HG03432 (cell line): ENCODE results near the gene ITPR1.

Experiments used
- ATAC-seq: cut with Tn5 transposase; IDR thresholded peaks from one replicate; pipeline ENCODE4 v1.9.1; 2021; ENCODE audit warnings: mild to moderate bottlenecking, moderate library complexity; ENCODE audit not compliant: unreplicated experiment

The ITPR1 gene

DNA sequence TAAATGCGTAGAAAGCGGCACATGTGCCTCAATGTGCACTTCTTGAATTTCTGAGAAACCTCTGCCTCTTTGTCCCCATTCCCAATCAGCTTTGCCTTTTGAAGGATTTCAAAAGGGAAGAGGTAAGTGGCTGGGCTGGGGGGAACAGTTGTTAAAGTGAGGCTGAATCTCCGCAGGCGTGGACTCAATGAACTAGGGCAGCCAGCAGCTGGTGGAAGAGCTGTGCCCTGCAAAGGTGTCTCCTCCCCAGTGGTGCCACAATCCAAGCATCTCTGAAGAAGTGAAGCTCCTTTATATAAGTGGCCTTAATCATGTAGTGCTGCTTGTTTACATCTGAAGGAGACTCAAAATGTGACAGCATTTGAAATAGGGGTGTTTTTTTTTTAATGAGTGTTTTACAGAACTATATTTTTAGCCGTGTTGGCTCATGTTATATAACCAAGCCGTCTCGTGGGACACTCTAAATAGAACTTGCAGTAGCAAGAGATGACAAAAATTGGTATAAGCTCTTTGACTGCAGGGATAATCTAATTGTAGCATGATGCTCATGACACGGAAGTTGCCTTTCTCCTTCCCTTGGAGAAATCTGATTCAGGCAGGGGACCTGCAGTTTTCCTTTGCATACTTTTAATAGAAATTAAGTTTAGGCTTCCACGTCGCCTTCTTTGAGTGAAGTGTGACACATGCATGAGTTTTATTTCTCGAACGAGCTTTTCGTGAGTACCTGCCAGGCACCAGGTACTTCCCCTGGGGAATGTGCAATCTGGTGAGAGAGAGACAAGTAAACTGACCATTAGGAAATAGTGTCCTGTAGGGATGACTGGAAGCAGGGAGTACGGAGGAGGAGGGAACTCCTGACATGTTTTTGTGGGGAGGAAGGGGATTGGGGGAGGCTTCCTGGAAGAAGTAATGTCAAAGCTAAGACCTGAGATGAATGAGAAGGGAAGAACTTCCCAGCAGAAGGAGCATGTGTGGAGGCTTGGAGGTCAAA lies 306.4 kb downstream of the ITPR1 start:
- ATAC-seq: no peak

DNA sequence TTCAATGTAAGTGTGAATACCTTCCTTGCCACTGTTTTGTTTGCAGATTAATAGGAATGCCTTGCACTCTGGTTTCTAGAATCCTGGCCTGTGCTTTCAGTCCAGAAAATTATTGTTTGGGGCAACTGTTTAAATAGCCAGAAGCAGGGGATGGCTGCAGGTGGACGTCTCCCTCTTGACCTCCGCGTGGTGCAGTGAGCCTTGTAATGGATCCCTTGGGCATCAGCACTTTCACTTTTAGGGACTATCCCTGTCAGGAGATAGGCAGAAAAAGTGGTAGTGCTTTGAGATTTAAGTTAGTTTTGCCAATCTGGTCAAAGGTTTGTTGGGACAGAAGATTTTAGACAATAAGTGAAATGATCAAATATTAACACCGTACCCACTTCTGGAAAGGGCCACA lies 307.4 kb downstream of the ITPR1 start:
- no peak for ATAC-seq

DNA sequence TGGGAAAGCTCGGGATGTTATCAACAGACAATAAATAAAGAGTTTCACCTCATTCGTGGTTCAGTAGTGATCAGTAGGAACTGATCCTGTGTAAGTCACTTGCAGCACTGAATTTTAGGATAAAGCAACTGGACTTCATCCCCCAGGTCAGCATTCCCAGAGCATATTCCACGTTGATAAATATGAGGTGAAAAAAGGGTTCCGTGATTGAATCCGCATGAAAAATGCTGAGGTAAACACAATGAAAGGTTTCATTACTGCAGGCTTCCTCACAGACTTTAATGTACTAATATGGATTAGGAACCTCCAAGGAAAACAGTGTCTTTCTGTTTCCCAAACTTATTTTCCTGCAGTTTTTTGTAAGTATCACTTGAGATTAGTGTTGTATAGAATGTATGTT lies 308.7 kb downstream of the ITPR1 start:
- no peak for ATAC-seq

DNA sequence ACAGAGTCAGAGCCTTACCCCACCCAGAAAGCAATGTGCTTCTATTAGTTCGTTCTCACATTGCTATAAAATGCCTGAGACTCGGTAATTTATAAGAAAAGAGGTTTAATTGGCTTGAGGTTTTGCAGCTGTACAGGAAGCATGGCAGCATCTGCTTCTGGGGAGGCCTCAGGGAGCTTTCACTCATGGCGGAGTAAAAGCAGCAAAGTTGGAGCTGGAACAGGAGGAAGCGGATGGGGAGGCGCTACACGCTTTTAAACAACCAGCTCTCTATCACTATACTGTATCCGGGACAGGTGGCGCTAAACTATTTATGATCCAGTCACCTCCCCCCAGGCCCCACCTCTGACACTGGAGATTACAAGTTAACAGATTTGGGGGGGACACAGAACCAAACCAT lies 309.8 kb downstream of the ITPR1 start:
- no peak for ATAC-seq

DNA sequence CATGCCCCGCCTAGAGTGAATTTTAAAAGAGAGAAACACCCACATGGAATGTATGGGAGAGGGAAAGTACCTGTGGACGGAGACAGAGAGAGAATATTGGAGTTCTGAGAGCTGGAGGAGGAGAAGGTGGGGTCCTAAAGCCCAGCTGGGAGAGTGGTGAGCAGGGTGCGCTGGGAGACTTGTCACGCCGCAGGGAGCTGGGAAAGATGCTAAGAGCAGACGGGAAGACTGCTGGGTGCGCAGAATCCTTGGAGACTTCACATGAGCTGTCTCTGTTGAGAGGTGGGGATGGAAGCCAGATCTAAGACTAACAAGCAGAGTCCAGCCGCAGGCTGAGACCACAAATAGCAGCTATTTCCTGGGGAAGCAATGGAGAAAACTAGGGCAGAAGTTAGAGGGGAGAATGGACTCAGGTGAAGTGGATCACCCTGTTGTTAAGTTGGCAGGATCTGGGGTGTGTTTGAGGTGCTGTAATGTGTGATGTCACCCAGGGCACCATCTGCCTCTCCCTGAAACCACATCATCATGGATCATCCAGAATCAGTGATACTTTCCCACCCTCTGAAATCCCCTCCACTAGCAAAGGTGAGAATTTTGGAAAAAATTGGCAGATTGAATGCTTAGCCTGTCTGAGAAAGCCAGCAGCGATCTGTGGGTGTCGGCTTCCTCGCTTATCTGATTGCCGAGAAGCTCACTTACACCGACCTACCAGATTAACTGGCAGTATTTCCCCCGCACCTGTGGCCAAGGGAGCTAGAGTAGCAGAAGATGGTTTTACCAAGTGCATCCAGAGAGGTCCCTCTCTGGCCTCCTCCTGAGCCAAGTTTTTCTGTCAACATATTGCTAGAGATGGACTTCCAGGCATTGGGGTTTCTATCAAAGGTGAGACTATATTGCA lies 311.3 kb downstream of the ITPR1 start:
- ATAC-seq: no peak

DNA sequence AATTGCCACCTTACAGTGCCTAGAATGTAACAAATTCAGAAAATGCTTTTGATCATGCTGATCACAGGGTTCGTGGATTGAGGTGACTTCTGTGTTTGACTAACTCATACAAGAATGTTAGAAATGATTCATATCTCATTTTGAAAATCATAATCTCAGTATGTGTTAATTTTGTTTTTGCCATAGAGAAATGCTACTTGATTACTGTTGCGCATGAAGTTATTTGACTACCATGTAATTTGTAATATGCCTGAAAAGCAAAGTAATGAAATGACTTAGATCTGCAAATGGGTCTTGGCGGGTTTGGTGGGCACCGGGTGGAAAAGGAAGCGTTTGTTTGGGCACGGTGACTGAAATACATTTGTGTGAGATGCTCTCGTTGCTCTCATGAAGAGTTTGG lies 312.5 kb downstream of the ITPR1 start:
- no peak for ATAC-seq

DNA sequence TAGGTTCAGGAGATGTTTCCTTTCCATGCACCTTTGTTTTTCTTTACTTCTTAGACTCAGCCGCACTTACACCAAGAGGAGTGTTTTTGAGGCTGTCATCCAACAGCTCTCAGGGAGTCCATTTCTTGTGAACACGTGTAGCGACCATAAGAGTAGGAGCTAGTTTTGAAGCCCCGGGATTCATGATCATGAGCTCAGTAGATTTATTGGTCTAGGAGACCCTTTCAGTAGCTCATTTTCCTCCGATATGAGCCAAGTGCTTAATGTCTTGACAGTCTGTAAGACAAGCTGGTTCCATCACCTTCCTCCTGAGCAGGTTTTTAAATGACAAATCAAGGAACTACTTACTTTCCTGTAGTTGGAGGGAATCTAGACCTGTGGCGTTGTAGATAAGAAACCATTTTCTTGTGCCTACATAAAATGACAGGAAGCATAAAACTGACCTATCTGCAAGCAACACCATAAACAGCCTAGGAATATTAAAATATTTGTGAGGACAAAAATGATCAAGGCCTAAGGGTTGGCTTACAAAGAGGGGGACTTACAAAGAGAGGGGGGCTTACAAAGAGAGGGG lies 313.5 kb downstream of the ITPR1 start:
- ATAC-seq: no peak

DNA sequence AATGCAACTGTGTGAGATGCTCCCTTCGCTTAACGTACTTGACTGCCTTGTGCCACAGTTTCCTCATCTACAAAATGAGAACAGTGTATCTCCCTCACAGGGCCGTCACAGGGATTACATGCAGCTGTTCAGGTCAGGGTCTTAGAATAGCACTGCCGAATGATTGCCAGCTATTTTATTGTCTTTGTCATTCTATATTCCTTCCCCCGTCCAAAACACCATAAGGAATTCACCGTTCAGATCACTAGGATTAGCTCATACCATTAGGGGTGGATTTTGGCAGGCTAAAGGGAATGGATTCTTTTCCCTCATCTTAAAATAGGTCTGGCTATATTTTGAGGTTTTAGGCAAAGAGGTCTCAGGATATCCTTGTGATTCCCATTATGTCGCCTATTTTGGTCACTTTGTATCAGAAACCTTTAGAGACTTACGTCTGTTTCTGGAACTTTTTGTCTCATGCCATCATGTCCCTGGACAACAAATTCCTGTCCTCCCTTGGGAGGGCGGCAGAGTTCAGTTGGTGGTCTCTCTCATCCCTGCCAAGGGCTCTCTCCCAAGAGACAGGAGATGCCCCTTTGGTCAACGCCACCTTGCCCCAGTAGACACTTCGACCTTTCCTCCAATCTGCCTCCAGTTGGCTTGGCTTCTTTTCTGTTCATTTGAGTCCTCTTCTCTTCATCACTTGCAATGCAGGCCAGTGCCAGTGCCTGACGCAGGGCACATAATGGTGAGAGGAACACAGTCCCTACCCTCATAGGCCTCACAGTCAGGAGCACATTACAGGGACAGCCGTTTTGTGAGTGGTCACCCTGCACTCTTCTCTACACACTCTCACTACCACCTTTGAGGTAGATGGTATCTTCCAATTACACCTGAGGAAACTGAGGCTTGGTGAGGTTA lies 314.5 kb downstream of the ITPR1 start:
- no peak for ATAC-seq

DNA sequence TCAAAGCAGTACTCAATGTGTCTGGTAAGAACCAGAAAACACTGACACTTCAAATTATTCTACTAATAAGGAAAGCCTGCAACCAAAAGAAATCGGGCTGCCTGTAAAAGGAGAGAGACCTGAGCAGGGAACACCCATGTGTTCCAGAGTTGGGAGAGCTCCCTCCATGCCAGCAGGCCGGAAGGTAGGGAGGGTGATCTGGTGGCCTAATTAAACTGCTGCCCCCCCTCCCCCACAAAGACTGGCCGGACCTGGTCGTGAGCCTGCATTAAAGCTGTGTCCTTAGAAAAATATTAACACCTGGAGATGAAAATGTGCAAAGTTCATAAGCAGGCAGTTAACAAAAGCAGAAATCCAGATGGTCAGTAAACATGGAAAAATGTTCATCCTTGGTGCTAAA lies 315.5 kb downstream of the ITPR1 start:
- no peak for ATAC-seq

DNA sequence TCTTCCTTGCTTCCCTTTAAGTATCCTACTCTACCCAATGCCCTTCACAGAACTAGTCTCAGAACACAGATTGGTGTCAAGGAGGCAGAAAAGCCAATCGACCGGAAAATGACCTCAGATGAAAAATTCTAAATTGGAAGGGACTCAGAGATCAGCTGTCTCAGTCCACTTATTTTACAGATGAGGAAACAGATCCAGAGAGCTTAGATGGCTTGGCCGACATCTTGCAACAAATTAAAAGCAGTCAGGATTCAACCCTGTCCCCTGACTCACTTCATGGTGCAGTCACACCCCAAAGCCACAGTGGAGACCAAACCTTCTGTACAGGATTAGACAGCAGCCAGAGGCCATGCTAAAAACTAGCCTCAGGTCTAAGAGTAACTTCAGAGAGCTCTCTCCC lies 316.8 kb downstream of the ITPR1 start:
- ATAC-seq: no peak

DNA sequence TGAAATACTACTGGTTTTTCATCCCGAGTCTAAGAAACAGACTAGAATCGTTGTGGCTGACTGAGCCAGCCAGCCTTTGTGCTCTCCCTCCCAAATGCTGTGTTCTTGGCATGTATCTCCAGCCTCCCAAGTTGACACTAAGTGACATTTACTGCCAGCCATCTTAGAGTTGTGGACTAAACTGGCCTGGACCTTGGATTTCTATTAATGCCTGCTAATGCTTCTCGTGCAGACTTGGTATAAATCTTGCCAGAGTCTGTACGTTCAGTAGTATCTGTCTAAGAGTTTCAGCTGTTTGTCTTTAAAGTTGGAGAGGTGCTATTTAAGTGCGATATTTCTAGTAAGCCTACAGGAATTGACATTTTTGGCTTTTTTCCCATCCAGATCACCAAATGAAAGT lies 319.4 kb downstream of the ITPR1 start:
- no peak for ATAC-seq

DNA sequence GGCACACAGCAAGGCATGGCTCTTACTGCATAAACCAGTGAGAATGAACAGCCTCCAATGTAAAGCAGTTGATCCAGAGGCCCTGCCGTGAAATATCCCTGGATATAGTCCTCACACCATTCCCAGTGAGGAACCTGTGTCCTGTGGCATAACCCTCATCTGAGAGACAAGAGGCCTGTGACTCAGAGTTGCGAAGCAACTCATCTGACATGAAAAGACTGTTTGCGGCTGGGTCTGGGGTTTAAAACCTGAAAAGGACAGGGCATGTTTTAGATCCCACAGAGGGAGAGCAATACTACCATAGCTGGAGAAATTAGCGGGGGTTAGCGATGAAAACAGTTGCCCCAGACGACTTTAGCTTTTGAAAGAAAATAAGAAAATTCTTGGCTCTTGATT lies 320.8 kb downstream of the ITPR1 start:
- no peak for ATAC-seq

DNA sequence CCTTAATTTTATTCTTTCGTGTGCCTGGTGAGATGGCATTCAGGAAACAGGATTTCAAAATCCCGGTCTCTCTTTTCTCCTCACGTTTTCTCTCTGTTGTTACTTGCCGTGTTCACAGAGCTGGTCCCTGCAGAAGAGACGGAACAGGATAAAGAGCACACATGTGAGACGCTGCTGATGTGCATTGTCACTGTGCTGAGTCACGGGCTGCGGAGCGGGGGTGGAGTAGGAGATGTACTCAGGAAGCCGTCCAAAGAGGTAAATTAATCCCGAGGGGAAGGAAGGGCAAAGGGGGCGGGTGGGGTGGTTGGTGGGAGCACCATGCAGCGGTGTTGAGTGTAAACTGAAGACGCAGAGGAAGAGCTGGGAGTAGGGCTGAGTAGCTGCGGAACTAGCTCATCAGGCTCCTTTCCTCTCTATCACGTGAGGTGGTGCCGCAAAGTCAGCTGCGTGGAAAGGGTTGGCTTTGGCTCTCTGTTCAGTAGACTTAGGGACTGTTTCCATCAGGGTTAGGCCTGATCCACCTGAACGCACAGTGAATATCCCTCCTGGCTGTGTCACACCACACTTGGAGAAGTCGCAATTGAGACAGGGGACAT lies 321.3 kb downstream of the ITPR1 start:
- no peak for ATAC-seq

DNA sequence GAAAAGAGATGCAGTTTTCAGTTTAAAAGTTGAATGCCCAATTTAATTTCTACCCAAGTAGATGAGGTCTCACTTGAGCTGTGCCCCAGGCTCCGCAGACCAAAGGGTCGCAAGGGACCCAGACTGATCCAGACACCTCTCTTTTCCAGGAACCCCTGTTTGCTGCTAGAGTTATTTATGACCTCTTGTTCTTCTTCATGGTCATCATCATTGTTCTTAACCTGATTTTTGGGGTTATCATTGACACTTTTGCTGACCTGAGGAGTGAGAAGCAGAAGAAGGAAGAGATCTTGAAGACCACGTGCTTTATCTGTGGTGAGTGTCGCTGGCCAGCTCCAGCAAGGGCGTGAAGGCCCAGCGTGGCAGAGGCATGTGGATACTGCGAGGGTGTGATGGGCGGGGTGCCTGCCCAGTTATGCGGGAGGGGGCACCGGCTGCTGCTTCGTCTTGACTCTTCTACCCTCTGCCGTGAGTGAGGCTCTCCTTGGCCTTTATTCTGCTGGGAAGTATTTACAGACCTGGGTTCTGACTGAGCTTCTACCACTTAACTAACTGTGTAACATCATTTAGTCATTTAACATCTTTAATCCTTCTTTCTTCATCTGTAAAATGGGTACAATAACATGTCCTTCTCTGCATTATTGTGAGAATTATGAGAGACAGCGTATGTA lies 321.9 kb downstream of the ITPR1 start:
- no peak for ATAC-seq

DNA sequence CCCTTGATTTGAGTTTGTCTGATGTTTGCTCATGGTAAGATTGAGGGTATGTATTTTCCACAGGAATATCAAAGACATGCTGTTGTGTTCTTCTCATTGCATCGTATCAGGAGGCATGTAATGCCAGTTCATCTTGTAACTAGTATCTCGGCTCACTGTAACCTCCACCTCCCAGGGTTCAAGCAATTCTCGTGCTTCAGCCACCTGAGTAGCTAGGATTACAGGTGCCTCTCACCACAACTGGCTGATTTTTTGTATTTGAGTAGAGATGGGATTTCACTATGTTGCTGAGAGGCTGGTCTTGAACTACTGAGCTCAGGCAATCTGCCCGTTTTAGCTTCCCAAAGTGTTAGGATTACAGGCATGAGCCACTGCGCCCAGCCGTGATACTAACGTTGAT lies 323.2 kb downstream of the ITPR1 start:
- ATAC-seq: no peak

DNA sequence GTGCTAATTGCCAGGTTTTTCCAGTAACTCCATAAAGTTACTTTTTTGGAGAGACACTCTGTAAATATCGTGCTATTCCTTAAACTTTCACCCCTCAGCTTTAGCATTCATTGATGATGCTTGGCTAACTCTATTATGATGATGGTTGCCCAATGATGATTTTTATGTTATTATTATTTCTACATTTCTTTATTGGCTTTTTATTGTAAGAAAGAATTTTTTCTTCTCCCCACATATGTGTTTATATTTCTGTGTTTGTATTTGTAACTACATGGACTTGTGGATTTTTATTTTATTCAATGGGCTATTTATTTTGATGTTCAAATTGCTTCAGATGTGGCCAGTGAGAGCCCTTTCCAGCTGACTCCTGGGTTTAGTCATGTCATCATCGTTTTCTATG lies 323.6 kb downstream of the ITPR1 start:
- ATAC-seq: no peak

DNA sequence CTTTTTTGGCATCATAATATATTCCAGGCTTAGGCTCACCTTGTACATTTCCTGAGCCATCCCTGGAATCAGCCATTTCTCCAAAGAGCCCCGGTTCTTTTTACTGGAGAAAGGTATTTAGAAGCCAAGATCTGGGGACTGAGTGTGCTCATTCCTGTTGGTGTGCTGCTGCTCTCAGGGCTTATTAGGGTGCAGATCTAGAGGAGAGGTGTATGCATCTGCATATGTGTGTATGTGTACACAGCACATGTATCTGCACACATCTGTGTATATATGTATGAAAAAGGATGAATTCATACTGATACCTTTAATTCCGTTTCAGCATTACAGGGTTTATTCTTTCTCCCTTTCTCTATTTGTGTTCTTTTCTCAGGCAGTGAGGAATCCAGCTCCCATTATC lies 324.0 kb downstream of the ITPR1 start:
- ATAC-seq: no peak

DNA sequence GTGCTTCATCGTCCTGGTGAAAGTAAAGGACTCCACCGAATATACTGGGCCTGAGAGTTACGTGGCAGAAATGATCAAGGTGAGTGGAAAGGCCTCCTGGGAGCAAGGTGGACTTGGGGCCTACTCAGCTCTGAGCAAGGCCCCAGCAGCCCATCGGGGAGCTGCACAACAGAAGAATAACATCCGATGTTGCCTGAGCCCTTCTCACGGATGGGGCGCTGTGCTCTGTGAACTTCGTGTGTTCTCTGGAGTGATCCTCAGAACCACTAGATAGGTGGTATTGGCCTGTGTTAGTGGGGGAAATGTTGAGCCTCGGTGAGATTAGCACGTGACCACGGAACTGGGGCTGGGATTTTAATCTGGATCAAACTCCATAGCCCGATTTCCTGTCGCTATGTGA lies 325.0 kb downstream of the ITPR1 start:
- no peak for ATAC-seq

DNA sequence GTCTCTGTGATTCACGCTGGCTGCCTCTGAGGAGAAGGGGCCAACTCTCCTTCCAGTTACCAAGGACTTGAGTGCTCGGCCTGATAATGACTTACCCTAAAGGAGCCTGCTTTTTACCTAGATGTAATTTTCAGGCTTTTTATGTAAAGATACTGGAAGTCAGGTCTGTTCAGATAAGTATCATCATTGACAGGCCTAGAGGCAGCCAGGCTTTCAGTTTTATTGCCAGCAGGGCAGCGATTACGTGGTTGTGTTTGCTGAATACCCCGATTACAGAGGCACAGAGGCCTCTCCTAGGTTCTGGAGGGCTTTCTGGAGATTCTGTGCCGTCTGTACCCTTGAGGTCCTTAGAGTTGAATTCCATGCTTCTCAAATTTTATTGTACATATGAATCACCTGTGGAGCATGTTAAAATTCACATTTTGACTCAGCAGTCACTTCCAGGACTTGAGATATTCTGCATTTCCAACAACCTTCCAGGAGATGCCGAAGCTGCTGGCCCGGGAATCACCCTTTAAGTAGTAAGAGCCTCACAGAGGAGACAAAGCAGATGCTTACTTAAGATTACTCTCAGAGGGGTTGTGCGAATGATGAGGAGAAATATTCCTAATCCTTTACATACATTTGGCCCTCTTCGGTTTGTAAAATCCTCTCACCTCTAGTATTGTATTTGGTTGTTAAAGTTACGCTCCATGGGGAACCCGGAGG lies 326.0 kb downstream of the ITPR1 start:
- ATAC-seq: no peak
